GM21367 (cell line): ENCODE data around the gene PAPOLB.

Experiments used
- ATAC-seq: cut with Tn5 transposase; IDR thresholded peaks from one replicate; pipeline ENCODE4 v1.9.1; 2021; ENCODE audit not compliant: unreplicated experiment

The PAPOLB gene

GRCh38 chr7:4878336-4879335 lies 16.8 kb upstream of the PAPOLB start:
- ATAC-seq: no peak

- ATAC-seq: no peak
These were observed 14.8 kb upstream of the PAPOLB start for GRCh38 chr7:4876586-4876985.

DNA sequence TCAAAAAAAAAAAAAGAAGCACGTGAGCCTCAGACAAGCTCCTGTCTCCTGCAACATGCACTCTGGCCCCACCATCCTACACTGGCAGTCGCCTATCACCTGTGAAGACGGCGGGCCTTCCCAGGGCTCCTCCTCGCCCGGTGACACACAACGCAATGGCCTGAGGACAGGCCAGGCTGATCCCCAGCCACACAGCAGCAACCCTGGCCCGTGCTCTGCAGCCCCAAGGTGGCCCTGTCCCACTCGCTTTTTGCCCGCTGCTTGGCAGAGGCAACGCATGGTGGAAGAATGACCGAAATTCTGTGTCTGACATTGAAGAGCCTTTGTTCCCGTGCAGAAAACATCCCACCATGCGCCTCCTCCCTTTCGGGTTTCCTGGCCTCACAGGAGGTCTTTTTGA lies 13.6 kb upstream of the PAPOLB start:
- no peak for ATAC-seq

GRCh38 chr7:4873071-4873944 lies 11.5 kb upstream of the PAPOLB start:
- no peak for ATAC-seq

- no peak for ATAC-seq
These were observed 10.3 kb upstream of the PAPOLB start for GRCh38 chr7:4871930-4872675.

GRCh38 chr7:4871056-4871680 lies 9.3 kb upstream of the PAPOLB start:
- ATAC-seq: no peak

DNA sequence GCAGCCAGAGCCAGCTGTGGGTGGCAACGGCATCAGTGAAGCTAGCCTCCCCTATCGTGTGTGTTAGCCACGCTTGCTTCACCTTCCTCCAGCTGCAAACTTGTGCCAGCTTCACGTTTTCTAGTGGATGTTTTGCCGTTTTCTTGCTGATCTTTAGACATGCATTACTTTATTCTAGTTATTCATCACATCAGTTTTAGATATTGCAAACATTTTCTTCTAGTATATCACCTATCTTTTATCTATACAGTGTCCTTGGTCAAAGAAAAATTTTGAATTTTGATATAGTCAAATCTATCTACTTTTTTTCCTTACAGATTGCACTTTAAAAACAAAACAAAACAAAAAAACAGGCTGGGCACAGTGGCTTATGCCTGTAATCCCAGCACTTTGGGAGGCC lies 6.7 kb upstream of the PAPOLB start:
- ATAC-seq: no peak

DNA sequence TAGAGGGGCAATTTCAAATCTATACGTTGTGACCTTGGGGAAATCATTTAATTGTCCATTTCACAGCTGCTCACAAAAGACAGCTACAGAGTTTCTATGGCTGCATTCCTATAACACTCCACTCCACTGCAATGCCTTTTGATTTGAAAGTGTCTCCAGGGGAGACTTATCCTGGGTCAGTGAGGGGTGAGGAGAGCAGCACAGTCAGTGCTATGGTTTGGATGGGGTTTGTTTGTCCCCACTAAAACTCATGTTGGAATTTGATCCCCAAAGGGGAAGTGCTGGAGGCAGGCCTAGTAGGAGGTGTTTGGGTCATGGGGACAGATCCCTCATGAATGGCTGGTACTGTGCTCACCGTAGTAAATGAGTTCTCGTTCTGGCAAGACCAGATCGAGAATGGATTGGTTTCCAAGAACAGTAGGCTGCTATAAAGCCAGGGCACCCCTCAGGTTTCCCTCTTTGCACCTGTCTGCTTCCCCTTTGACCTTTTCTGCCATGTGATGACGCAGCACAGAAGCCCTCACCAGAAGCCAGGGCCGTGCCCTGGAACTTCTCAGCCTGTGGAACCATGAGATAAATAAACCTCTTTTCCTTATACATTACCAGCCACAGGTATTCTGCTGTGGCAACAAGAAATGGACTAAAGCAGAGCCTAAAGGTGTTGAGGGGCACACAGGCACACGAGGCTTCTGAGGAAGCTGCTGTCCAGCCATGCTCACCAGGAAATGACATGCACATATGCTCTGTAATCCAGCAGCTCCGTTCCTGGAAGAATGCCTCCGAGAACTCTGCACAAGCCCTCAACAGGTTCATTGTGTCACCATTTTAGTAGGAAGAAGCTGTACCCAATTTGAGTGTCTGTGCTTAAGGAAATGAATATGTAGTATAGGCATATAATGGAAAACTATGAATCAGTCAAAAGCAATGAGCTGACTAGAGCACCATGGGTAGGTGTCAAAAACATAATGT lies 5.0 kb upstream of the PAPOLB start:
- ATAC-seq: no peak

DNA sequence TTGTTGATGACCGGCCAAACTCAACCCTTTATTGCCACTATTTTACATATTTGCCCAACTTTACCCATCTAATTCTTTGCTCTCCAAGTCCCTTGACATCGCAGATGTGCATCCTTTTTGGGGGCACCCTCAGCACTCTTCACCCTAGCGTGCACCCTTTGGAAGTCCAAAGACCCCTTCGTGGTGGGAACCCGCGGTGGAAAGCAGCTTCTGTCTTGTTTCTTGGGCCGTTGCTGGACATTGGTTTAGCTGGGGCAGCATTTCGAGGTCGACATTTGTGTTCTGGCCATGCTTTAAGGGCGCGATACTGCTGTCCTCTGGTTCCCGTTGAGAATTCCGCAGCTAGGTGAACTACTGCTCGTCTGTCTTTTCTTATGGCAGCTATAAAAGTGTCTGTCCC lies 326 bp upstream of the PAPOLB start:
- no peak for ATAC-seq

DNA sequence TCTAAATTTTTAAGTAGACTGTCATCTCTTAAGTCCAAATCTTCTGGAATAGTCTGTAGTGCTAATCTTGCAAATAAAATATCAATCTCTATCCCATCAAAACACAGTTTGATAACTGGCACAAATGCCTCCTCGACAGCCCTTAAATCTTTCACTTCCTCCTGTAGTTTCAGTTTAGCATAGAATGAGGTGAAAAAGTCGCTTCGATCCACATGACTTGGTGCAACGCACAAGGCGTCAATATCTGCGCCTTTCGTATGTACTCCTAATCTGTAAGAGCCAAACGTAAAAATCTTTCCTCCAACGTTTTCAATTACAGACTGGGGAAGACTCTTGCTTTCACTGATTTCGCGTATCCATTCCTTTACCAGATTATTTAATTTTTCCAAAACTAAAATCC lies 603 bp downstream of the PAPOLB start:
- no peak for ATAC-seq

DNA sequence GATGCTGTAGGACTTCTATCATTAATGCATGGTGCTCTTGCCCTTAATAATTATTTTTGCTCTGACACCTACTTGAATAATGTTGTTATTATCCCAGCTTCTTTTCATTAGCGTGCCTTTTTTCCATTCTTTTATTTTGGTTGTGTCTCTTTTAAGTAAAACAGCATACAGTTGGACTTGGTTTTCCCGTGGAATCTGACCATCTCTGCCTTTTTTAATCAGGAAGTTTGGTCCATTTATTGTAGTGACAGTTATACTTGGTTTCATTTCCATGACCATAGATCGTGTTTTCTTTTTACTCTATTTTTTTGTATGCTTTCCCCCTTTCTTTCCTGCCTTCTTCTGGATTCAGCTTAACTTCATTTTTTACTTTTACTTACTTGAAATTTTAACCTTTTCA lies 4.6 kb downstream of the PAPOLB start:
- no peak for ATAC-seq

GRCh38 chr7:4856336-4857057 lies 5.3 kb downstream of the PAPOLB start:
- no peak for ATAC-seq

DNA sequence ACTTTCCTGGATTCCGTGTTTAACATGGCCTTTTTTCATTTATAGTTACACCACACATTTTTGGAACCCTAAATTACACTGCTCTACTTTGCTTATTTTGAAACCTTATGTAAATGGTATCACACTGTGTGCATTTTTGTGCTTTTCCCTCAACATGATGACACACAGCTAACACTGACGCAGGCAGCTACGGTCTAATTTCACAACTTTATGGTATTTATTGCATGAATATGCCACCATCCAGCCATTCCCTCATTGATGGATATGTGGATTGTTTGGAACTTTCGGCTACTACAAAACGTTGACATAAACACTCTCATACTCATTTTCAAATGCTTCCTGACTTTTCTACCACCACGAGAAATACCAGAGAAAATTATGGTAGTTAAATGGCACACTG lies 6.9 kb downstream of the PAPOLB start:
- no peak for ATAC-seq

GRCh38 chr7:4851459-4852422 lies 10.1 kb downstream of the PAPOLB start:
- ATAC-seq: no peak

GRCh38 chr7:4850262-4850795 lies 11.5 kb downstream of the PAPOLB start:
- ATAC-seq: no peak

DNA sequence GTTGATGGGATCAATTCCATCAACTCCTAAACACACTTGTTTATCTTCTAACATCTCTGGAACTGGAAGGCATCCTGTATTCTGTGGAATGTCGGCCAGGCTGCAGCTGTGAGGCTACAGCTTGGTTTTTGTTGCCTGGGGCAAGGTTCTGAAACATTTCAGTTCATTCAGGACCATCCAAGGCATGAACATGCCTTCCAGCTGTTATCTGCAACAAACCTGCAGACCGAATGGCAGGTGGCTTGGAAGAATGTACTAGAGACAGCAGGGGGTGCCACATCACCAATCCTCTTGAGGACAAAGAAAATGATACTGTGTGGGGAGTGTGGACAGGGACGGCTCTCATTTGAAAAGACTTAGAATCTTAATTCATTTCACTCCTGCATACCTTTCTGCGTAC lies 12.4 kb downstream of the PAPOLB start:
- no peak for ATAC-seq

GRCh38 chr7:4845740-4846142 lies 16.1 kb downstream of the PAPOLB start:
- no peak for ATAC-seq
